NCI-H748 (cell line): ENCODE results near the gene DCDC2C.

ENCODE experiments used
- DNase-seq: peaks from one replicate; lab custom pipeline; 2025; ENCODE audit not compliant: unreplicated experiment; lab: John Stamatoyannopoulos, UW

DCDC2C gene

DNA sequence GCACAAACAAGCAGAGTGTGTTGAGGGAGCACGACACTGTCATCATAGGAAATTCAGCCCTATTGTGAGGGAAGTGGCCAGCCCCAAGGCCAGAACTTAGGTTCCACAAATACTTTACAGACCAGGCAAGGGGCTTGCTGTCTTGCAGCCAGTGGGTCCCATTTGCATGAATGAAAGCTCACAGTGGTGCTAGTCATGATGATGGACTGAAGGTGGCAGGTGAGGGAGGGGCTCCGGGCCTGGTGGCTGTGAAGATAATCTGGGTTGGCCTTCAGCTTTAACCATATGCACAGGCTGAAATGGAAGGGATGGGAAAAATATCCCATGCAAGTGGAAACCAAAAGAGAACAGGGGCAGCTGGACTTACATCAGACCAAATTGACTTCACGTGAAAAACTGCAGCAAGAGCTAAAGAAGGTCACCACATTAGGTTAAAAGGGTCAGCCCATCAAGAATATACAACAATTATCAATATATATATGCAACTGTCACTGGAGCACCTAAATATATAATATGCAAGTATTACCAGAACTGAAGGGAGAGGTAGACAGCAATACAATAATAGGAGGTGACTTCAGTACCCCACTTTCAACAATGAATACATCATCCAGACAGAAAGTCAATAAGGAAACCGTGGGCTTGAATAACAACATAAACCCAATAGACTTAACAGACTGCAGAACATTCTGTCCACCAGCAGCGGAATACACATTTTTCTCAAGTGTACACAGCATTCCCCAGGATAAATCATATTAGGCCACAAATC, 39.6 kb downstream of the DCDC2C start:
- no peak for DNase-seq

DNA sequence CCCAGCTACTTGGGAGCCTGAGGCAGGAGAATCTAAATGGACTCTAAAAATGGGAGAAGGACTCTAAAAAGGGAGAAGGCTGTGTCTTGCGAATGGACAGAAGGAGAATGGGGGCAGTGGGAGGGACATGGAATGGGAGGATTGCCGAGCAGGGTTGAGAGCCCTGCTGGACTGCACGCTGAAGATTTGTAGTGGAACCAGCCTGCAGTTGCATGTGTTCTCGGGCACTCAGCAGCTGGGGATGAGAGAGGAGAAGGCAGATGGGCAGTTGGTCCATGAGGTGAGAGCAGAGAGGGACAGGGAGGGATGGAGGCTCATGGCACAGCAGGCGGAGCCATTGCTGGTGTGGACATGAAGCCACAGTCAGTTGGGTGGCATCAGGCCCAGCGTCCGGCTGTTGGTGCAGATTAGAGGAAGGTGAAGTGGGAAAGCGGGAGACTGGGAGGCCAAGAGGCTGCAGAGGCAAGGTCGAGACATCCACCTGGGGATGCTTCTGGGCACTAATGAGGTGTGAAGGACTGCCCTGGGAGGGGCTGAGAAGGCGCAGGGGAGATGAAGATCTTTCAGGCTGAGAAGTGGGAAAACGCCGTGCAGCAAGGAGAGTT, 40.7 kb downstream of the DCDC2C start:
- DNase-seq = no peak

DNA sequence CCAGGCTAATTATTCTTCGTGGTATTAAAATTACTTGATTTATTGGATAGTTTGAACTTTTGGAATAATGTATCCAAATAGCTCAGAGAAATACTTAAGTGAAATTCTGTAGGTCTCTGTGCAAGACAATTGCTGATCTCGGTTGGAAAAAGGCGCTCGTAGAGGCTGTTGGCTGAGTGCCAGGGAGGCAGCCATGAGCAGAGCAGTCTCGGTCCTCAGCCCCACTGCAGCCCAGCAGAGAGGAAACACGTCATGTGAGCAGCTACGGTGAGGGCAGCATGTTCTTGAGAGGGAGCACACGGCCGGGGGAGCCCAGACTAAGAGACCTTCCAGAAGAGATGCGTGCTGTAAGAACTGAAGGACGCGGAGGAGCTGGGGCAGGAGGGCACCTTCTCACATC, 42.5 kb downstream of the DCDC2C start:
- DNase-seq = no peak

DNA sequence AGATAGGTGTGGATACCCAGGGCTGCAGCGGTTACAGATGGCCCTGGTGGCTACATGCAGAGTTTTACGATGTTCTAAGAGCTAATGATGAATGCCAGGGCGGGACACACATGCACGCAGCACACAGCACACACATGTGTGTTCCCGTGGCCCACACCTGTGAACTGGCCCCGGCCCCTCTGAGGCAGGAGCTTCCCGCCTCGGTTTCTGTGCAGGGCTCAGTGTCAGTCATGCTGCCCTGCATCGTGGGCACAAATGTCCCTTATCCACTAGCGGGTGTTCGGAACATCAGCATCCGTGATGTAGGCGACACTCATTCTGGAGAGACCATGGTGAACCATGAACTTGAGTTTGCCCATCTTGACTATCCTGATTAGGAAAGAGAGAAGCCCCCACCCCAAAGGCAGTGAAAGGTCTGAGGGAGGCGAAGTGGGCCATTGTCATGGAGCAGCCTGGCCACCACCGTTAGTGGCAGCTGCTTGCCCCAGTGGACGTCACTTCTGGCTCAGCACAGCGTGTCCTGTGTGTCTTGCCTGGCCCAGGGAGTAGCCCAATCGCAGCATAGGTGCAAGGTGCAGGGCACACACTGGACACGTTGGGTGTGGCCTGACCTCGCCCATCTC, 43.8 kb downstream of the DCDC2C start:
- no peak for DNase-seq

DNA sequence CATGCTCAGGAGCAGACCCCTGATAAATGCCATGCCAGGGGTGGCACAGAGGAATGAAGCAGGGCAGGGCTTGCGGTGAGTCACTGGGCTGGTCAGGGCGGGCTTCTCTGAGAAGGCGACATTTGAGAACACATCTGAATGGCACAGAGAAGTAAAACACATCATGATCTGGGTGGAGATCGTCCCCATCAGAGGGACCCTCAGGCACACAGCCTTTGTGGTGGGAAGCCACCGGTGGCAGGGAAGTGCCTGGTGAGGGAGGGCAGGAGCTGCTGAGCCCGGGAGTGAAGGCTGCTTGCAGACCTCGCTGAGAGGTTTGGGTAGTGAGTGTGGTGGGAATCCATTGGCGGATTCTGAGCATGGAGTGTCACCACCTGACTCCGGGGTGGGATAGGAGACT, 44.5 kb downstream of the DCDC2C start:
- no peak for DNase-seq

DNA sequence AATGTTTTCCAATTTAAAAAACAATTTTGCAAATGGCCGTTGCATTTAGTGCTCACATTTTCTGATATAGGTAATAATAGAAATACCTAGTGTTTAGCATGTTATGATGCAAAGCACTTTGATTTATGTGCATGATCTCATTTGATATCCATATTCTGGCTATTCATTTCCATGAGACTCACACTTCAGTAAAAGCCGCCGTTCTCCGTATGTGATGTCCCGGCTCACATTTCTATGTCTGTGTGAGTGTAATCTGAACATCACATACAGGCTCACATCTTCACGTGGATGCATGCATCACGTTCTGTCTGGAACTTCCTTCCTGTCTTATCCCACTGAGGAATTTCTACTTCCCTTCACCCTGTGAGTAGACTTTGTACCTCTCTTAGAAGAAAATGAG, 45.8 kb downstream of the DCDC2C start:
- DNase-seq = no peak

DNA sequence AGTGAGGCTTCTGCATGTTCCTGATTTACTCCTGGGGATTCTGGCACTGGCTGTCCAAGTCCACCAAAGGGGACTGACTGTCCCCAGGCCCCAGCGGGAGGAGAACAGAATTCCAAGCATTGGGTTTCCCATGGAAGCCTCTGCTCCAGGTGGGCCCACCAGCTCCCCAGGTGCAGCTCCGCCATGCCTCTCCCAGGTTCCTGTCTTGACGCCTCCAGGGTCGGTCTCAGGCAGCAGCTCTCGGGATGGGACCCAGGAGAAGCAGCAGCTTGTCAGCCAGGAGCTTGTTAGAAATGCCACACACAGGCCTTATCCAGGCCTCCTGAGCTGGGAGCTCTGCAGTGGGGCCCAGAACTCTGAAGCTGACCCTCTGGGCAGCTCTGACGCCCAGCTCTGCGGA, 47.9 kb downstream of the DCDC2C start:
- DNase-seq = no peak

DNA sequence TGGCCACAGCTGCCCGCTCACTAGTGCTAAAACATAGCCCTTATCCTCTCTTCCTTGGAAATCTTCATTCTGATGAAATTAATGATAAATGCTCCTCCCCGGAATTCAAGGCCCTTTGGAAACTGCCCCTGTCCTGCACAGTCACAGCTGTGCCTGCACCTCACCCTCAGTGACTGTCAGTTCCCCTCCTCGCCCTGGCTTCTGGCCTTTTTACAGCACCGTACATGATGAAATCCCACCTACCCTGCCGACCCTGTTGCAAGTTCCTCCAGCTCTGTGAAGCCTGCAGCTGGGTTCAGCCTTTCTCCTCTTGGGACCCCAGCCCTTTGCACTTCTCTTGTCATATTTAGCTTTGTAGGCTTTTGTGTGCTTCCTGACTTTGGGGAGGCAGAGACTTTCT, 48.4 kb downstream of the DCDC2C start:
- no peak for DNase-seq

DNA sequence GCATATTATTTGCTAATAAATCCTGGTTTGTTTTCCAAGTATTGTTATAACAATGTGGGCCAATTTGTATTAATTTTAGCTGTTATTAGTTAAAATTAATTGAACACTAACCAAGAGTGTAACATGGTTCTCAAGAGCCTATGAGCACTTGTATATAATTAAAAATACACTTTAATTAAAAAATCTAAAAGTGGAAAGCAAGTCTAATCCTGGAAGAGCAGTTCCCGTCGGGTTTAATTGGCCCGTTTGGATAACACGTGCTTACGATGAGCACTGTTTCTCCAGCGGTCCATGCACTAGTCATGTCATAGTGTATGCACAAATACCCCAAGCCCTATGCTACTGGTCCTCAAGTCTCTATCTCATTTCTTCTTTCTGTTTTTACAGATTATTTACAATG, 49.0 kb downstream of the DCDC2C start:
- no peak for DNase-seq

DNA sequence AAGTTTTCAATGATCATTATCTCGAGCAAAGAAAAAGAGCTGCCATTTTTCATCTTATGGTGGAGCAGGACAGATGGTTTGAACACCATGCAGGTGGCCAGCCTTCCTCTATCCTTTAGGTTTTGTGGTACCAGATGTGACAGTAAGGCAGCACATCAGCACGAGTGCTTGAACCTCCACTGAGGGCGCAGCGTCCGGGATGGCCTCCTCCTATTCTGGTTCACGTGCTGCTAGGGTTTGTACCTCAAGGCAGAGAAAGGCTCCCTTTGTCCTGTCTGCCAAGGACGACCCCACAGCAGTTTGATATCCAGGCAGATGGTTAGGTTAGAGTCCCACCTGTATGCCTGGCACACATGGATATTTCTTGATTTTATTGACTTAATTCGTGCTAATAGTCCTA, 50.2 kb downstream of the DCDC2C start:
- no peak for DNase-seq

DNA sequence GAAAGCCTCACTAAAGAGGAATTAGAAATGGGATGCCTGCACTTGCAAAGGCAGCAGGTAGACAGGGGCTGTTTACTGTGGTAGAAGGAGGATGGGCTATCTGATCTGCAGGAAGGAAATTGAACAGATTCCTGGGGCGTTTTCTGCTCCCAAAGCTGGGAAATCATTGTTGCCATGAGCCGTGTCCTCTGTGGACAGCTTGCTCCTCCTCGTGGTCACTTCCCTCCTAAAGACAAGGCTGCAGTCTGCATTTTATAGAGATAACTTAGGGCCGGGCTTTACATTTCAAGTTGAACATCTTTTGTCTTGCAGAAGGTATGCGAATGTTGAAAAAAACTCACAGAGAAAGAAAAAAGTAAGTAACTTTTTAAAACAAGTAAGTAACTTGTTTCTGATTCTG, 50.9 kb downstream of the DCDC2C start:
- no peak for DNase-seq

DNA sequence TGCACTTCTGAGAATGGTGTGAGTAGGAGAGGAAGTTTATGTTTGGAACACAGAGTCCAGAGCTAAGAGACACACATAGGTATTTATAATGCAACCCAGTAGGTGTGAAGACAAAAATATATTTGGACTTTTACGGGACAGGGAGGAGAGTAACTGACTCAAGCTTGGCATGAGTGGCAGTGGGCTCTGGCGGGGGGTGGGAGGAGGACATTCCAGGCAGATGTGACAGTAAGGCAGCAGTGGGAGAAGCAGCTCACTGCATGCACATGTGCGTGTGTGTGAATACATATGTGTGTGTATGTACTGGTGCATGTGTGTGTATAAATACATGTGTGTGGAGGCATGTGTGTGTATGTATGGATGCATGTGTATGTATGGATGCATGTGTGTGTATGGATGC, 51.4 kb downstream of the DCDC2C start:
- no peak for DNase-seq

DNA sequence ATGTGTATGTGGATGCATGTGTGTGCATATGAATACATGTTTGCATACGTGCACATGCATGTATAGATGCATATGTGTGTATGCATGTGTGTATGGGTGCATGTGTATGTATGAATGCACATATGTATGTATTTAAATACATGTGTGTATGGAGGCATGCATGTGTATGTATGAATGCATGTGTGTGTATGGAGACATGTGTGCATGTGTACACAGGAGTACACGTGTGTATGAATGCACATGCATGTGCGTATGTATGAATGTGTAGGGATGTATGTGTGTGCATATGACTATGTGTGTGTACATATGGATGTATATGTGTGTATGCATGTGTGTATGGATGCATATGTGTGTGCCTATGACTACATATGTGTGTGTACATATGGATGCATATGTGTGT, 51.9 kb downstream of the DCDC2C start:
- no peak for DNase-seq

DNA sequence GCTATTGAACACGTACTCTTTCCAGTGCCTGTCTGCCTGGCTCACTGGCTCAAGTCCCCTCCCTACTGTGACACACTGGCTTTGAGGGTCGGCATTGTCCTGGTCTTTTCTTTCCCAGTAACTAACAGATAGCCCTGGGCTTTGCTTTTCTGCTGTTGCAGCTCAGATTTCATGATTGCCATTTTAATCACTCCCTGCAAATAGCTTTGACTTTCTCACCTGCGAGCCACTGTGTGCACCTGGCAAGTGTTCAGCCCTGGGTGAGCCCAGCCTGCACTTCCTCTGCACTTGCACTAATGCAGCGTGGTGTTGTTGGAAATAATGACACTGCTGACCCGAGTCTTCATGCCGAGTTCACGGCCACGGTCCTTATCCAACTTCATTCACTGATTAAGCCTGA, 52.9 kb downstream of the DCDC2C start:
- DNase-seq = peak; percentile 98

DNA sequence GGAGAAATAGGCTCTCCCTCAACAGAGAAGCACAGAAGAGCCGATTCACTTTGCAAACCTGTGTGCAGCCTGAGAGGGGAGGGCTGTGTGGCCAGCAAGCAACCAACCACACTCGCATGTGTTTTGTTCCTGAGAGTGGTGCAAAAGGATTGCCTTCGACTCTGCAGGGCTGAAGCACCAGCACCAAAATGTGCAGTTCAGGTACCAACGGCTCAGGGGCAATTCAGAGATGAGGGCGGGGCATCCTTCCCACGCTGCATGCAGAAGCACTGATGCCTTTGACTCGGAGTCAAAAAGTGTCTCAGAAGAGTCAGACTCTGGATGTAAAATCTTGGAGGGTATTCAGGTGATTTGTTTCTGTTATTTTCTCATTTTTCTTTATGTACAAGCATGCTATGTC, 55.5 kb downstream of the DCDC2C start:
- DNase-seq = no peak

DNA sequence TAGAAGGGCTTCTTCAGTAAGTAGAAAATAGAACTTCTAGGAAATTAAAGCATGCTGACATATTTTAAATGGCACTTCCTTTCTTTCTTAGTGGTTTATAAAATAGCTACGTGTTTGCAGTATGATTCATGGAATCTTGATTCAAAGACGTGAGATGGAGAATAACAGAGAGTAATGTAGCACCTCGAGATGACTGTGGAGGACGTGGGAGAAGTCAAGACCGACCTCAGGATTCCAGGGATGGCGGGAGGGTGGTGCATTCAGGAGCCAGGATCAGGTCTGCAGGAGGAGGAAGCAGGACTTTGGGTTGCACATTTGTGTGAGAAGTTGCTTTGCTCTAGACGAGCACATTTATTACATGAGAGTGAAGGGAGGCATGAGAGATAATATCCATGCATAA, 56.0 kb downstream of the DCDC2C start:
- DNase-seq = no peak

DNA sequence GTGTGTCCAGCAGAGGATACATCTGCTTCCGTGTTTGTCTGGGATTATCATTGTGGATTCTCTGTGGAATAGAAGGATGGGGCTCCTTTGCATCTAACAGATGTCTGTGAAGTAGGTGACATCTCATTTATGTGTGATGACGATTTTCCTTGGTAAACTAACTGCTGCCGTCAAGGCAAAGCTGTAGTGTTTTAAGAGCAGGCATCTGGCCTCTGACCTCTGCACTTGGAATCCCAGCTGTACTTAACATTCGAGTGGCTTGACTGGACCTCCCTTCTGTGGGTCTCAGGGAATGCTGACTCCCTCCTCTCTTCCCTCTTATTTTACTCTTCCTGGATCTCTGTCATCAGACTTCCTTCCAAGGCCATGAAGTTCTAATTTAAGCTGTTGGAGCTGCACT, 56.4 kb downstream of the DCDC2C start:
- DNase-seq = no peak

DNA sequence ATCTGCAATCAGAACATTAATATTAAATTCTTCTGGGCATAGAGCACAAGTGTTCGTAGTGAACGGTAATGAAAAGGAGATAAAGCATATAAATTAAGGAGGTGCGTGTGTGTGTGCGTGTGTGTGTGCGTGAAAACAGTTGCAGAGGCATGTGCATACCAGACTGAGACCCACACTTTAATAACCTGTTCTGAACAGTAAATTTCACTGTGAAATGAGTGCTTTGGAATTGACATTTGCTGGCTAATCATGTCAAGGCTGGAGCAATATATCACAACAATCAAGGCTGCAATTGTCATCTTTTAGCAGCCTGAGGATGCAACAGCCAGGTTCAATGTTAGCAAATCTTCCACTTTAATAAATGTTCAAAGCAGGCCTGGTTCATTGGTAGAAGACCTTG, 57.9 kb downstream of the DCDC2C start:
- DNase-seq = no peak

DNA sequence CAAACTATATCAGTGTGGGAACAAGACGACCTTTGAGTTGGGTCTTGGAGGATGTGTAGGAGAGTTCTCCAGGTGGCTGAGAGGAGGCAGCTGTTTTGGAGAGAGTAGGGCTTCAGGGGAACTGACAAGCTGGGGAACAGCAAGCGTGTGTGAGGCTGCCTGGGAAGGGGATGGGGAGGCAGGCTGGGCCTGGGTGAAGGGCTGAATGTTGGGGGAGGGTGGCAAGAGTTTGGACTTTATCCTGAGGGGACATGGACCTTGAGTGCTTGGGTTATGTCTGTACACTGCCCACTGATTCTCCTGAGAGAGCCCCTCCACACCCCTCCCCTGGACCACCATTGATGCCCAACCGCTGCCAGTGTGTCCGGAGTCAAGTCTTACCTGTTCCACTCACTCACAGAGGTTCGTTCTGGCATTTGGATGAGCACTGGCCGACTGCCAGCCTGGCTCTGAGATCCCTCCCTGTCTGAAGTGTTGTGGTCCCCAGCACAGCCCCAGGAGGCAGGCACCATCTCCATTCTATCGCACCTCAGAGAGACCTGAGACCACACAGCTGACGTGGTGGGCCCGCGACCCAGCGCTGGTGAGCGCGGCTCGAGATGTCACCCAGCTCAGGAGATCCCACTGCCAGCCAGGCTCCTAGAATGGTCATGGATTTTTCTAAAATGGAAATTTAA, 59.5 kb downstream of the DCDC2C start:
- DNase-seq = no peak

DNA sequence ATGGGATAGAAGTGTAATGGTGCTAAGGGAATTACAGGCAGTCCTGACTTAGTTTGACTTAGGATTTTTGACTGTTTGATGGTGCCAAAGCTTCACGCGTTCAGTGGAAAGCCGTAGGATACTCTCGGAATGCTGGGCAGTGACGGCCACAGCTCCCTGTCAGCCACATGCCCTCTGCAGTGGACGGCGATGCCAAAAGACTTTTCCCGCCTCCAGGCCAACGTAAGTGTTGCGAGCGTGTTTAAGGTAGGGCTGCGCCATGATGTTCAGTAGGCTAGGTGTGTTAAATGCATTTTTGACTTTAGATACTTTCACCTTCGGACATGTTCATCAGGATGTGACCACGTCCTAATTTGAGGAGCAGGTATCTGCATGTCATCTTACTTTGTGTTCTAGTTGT, 63.4 kb downstream of the DCDC2C start:
- no peak for DNase-seq

DNA sequence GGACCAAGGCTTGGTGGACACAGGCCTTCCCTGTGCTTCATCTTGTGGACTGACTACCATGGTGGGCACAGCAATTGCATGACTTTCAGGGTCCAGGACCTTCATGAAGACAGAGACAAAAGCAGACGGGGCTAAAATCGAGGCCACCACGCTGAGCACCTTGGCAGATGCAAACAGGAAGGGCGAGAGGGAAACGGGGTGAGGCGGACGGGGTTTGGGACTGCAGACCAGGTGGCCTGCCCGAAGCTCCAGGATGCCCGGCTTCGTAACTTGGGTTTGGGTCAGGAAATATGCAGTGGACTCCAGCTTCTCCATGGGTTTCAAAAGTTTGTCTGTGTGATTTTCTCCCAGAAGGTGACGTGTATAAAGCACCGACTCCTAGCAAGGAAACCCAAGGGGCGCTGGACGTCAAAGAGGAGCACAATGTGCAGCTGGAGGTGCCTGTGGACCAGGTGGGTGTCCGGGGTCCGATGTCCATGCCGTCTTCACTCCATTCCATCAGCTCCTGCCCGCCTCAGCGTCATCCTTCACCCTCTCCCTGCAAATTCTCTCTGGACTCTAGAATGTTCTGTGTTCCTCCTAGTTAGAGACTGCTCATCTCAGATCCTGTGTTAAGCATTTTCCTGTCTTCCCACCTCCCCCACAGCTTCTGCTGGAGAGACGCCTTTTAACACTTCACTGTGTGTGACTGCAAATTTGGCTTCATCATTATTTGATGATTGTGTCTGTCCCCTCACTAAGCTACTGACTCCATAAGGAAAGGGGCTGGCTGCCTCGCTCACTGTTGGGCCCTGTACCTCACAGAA, 65.8 kb downstream of the DCDC2C start:
- DNase-seq = no peak
